Pulmonary artery endothelial cell (primary cell): ENCODE measurements around the gene DGKZ. TPM values are rescaled to one million over a fixed set of nuclear protein-coding genes. Genes with fewer than 3 reads are reported as not detected.
A peak's percentile ranks its signal among the peaks of the same experiment; 100 is the strongest.

ENCODE experiments used
- DNase-seq: peaks from one replicate; pipeline ENCODE4 v3.0.0-alpha.2; 2011; ENCODE audit warnings: low read depth, low spot score
- total RNA-seq: library from RNA; depleted of rRNA; stranded (reverse); fragments of >200 nt; gene quantifications from 2 replicates; pipeline ENCODE4 v1.2.3, GENCODE V29; 2014

The DGKZ gene
- total RNA-seq, 1 donor from 2014 or later, result 63.3 TPM

GRCh38 chr11:46322759-46323158, 24.5 kb upstream of the DGKZ start:
- DNase-seq, result no peak

- DNase-seq, result no peak
Observed at GRCh38 chr11:46326813-46327416, 20.3 kb upstream of the DGKZ start.

- no peak for DNase-seq
Observed at GRCh38 chr11:46327829-46328228, 19.4 kb upstream of the DGKZ start.

DNA sequence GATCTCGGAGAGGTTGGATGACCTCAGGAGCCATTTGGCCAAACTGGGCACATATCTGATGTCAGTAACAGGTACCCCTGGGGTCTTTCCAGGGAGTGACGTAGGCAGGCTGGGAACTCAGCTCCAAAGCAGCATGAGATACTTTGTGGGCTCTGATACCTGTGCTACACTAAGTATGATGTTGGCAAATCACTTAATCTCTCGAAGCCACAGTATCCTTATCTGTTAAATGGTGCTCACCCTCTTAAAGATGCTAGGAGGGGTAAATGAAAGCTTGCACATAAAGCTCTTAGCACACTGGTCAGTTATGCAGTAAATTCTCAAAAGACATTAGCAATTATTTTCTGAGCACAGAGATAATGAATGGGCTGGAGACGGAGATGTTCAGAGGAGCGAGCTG, 17.1 kb upstream of the DGKZ start:
- DNase-seq, result no peak

GRCh38 chr11:46330563-46331281, 16.5 kb upstream of the DGKZ start:
- DNase-seq, result no peak

GRCh38 chr11:46331282-46331984, 15.8 kb upstream of the DGKZ start:
- DNase-seq, result no peak

DNA sequence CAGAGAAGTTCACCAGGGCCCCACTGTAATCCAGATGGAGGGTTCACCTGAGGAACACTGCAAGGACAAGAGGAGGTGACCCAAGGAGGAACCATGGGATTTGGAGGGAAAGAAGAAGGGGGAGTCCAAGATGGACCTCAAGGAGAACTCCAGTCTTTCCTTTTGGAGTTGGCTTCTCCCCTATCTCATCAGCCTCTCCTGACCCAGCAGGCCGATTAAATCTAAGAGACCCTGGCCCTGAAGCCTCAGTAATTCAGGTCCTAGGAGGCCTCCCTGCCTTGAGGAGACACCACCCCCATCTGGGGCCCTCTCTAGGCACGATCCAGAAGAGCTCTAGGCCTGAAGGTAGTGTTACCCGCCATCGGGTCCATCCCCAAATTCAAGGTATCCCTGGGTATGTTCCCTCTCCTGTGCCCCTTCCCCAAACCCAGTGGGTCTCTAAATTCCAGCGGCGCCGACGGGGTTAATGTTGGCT, 15.1 kb upstream of the DGKZ start:
- DNase-seq, result no peak

DNA sequence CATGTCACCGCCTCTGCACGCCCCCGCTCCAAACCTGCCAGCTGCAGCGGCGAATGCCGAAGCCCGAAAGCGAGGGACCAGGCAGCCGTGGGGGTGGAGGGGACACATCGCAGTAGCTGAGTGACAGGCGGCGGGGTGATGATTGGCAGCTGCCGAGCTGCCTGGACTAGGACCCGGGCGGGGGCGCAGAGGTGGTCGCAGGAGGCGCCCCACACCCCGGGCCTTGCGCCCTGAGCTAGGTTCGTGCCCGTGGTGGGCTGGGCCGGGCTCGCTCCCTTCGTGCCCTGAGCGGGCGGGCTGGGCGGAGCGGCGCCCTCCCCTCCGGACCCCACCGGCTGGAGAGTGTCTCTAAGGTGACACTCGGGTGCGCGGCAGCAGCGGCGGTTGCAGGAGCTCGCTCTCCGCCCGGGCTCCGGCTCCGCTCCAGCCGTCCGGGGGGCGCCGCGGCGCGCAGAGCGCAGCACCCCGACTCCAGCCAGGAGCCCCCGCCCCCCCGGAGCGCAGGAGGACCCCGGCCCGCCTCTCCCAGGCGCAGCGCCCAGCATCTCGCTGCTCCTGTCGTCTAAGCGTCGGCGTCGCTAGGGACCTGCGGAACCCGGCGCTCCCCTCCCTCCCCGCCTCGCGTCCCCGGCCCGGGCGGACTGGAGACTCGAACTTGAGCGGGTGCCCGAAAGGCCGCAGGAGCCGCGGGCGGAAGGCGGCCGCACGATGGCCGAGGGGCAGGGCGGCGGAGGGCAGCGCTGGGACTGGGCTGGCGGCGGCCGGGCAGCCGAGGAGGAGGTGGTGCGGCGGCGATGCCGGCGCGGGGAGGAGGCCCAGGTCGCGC, 14.5 kb upstream of the DGKZ start:
- DNase-seq, result no peak

GRCh38 chr11:46333394-46333947, 13.8 kb upstream of the DGKZ start:
- no peak for DNase-seq

DNA sequence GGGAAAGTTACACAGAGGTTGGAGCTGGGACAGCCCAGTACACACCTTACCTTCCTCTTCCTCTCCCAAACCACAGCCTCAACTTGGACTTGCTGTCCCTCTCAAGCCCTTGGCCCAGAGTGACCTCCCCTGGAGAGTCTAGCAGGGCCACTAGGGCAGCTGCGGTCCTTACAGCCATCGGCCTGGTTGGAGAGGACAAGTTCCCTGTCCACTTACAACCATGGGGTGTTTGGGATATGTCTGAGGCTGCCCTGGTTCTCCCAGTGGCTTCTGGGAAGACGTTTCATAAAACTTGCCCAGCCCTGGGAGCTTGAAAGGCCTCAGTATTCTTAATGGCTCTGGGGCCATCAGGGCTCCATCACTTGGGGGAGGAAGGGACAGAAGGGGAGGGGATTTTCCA, 13.1 kb upstream of the DGKZ start:
- no peak for DNase-seq

DNA sequence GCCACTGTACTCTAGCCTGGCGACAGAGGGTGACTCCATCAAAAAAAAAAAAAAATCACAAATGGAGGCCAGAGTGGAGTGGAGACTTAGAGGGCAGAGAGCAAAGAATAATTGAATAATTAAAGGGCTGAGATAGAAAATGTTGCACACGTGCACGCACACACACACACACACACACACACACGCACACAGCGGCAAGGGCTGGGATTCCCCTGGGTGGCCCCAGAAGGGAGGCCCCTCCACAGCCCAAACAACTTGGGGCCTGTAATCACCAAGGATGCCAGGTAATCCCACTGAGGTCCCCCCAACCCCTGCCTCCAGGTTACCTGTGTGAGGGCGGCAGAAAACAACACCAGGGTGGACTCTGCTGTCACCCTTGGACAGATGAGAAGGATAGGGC, 12.0 kb upstream of the DGKZ start:
- no peak for DNase-seq

- no peak for DNase-seq
Observed at GRCh38 chr11:46335890-46336562, 11.2 kb upstream of the DGKZ start.

DNA sequence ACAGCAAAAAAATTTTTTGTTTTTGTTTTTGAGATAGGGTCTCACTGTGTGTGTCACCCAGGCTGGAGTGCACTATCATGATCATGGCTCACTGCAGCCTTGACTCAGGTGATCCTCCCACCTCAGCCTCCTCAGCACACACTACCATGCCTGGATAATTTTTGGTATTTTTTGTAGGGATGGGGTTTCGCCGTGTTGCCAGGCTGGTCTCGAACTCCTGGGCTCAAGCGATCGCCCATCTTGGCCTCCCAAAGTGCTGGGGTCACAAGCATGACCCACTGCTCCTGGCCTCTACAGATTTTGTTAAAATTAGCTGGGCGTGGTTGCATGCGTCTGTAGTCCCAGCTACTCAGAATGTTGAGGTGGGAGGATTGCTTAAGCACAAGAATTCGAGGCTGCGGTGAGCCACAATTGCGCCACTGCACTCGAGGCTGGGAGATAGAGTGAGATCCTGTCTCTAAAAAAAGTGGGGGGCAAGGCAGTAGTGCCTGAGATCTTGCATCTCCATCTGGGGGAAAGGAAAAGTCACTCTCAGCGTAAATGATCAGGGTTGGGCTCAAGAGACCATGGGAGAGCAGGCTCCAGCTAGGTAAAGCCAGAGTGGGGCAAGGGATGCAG, 10.6 kb upstream of the DGKZ start:
- no peak for DNase-seq

GRCh38 chr11:46337626-46338345, 9.5 kb upstream of the DGKZ start:
- no peak for DNase-seq

DNA sequence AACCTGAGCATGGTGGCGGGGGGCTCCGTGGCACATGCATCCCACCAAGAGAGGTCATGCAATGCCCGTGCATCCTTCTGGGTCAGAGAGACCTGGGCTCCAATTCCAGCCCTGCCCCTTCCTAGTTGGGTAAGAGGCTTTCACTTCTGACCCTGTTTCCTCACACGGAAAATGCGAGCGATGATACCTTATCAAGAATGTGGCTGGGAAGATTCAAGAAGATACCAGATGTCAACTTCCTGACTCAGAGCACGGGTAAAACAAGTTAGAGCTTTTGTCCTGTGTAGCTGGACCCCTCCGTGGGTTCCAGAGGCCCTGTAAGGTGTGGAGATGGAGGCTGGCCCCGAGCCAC, 8.7 kb upstream of the DGKZ start:
- DNase-seq, result no peak

DNA sequence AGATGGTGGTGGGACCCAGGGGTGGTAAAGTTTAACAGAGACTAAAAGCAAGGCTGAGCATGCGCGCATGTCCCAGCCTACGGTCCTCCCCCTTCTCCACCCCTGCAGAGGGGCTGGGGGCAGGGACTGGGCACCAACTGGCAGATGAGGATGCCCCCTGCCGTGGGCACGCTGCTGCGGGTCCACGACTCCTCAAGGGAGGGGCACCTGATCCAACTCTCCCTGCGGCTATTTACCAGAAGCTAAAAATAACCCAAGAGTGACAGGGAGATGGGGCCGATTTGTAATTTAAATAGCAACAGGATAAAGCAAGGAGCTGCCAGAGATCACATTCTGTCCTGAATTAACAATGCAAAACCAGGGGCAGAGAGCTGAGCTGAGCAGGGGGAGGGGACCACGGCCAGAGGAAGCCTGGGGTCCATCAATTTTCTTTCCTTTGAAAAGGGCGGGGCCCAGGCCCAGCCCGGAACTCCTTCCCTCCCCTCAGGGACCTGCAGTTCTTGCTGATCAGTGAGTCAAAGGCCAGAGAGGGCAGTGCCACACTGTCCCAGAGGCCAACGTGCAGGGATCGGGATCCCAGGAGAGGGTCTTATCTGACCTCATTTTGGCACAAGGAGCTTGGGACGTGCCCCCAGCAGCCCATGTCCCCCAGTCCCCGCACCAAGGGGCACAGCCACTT, 8.1 kb upstream of the DGKZ start:
- DNase-seq, result no peak

- no peak for DNase-seq
Observed at GRCh38 chr11:46339816-46340215, 7.4 kb upstream of the DGKZ start.

GRCh38 chr11:46341454-46341853, 5.8 kb upstream of the DGKZ start:
- DNase-seq, result no peak

DNA sequence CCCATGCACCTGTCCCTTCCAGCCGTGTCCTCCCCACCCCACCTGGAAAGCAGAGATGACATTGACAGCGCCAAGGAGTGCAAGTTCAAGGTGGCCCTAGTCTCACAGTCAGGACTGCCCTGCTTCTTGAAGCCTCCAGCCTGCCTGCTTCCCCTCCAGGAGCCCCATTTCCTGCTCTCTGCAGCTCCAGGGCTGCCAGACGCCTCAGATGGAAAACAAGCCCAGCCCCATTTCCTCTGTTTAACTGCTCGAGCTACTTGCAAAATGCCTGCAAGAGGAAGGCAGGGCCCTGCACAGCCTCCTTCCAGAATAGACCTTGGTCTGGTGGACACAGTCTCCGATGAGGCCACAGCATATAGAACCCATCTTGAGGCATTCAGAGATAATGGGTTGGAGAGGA, 5.0 kb upstream of the DGKZ start:
- peak; percentile 32 for DNase-seq
